GM21390 (cell line): ENCODE results near the gene NPAS3.

Experiments used
- ATAC-seq: cut with Tn5 transposase; IDR thresholded peaks from one replicate; pipeline ENCODE4 v1.9.1; 2021; ENCODE audit not compliant: unreplicated experiment

The NPAS3 gene

DNA sequence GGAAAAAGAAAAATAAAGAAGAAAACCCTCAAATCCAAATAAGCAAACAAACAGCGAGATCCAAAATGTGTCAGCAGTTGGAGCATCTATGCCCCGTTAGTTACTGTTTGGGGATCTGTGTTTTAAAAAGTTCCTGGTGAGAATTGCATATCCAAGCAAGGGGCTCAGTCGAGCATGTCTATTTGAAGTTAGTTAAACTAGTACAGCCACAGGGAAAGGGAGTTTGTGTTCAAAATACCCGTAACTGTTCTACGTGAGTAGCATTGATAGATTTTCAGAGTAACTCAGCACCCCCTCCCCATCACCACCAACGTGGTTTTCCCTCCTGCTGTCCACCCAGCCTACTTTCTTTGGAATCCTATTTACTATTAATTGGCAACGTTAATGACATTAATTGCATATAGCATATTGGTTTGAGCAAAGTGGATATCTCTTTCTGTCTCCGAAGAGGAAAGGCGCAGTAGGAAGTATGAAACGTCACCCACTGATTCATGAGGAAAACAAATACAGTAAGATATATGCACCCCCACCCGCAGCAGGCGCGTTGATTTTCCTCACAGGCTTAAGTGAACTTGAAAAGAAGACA is 1.5 kb downstream of the NPAS3 start:
- ATAC-seq: no peak

DNA sequence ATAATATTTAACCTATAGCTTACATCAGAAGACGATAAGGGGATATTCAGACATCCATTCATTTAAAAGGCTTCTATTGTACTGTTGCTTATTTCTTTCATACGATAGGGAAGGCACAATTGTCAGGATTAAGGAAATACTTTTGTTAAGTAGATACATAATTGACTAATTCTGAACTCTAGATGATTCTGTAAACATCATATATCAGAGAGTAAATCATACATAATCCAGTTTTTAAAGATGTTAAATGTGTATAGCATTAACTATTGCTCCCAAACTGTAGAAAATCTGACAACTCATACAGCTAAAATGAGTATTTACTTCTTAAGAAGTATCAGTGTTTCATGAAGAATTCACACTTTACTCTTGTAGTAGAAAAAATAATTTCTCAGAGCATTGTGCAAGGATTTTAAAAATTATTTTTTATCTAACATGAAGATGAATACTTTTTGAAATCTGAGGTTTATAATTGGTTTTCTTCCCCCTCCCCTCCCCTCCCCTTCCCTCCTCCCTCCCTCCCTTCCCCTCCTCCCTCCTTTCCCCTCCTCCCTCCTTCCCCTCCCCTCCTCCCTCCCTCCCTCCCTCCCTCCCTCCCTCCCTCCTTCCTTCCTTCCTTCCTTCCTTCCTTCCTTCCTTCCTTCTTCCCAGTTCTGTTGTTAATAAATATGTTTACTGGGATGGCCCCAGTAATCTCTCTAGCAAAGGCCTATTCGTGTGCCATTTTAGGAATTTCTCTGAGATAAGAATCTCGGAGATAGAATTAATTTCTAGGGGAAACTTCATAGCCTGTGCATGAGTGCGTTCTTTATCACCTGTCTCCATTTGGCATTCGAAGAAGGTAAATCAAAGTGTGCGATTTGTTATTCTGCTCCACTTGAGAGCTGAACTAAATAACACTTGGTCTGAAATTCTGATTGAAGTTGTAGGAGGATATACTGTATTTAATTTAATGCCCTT is 2.3 kb downstream of the NPAS3 start:
- no peak for ATAC-seq

GRCh38 chr14:32941668-32942065 is 3.0 kb downstream of the NPAS3 start:
- no peak for ATAC-seq

GRCh38 chr14:32947081-32947480 is 8.4 kb downstream of the NPAS3 start:
- no peak for ATAC-seq

GRCh38 chr14:32947792-32948191 is 9.1 kb downstream of the NPAS3 start:
- ATAC-seq: no peak

DNA sequence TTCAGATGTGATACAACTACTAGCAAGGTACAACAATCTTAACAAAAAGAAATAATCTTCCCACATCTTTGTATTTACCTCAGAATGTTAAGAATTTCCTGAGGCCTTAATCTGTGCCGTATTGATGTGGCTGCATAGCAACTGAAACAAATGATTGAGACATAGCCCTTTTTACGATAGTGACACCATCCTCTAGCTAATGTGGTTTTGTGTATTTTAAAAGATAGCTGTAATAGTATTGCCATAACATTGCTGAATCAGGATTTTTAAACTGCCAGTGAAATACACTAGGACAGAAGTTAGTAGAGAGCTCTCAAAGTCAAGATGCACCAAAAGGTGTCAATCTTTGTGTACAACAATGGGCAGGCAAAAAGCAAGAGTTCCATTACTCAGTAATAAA is 11.9 kb downstream of the NPAS3 start:
- ATAC-seq: no peak

DNA sequence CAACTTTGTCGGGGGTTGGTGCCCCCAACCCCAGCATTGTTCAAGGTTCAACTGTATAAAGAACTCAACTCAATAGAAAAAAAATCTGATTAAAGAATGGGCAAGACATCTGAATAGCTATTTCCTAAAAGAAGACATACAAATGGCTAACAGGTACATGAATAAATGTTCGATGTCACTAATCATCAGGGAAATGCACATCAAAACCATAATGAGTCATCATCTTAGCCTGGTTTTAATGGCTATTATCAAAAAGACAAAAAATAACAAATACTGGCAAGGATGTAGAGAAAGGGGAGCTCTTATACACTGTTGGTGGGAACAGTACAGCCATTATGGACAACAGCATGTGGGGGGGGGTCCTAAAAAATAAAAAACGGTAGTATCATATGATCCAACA is 28.7 kb downstream of the NPAS3 start:
- ATAC-seq: no peak

- no peak for ATAC-seq
These were observed 30.4 kb downstream of the NPAS3 start for GRCh38 chr14:32968972-32969544.

DNA sequence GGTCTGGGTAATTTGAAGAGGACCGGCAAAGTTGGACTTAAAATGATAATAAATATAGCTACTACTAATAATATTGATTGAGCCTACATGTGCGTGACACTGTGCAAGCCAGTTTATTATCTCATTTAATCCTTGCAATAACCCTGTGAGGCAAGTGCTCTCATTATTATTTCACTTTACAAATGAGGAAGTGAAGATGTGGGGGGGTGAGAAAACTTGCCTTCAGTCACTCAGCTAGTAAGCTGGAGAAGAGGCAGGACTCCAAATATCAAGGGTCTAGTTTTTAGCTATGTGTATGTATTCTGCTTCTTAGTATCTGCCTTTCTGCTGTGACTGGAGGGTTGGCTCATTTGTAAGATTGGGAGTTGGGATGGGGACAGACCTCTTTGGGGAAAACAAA is 39.2 kb downstream of the NPAS3 start:
- no peak for ATAC-seq

DNA sequence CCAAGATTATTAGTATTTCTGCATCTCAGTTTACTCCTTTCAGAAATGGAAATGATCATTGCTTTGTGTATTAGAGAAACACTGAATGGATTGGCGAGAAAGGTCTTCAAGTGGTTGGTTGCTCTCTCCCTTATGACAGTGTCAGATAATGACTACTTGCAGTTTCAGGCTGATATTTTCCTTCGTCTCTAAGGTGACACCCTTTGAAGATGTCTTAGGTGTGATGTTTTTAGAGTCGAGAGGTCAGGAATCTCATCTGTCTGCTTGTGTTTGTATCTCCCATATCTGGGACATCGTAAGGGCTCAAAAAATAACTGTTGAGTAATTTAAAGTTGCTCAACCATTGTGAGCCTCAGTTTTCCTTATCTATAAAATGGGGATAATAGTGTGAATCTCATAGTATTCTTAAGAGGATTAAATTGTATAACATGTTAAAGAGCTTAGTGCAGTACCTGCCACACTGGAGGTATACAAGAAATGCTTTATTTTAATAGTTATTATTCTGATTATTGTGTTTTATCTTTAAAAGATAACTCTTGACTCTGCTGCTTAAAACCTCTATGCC is 40.1 kb downstream of the NPAS3 start:
- no peak for ATAC-seq

- no peak for ATAC-seq
These were observed 41.7 kb downstream of the NPAS3 start for GRCh38 chr14:32980178-32980901.

DNA sequence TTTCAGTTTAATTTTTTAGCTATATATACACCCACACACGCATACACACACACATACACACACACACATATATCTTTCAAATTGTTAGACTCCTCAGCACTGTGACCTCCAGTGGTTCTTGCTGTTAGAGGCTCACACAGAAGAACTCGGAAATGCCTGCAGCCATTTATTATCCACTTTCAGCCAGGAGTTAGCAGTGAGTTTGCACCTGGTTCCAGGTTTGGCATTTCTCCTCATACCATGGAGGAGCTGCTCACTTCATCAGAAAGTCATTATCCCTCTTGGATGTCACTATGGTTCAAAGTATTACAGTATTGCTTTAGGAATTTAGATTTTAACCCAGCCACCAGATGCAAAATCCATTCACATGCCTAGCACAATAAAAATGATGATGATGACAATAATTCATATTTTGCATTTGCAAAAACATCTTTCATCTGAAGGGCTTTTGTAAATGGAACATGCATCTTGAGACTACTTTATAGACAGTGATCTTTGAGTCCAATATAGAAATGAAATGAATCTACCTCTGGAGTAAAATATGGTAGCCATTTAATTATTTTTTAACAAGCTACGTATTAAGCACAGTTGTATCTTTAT is 42.3 kb downstream of the NPAS3 start:
- ATAC-seq: no peak

GRCh38 chr14:32984241-32984930 is 45.7 kb downstream of the NPAS3 start:
- ATAC-seq: no peak

GRCh38 chr14:32985866-32986265 is 47.2 kb downstream of the NPAS3 start:
- no peak for ATAC-seq

GRCh38 chr14:32986791-32987540 is 48.3 kb downstream of the NPAS3 start:
- ATAC-seq: no peak

GRCh38 chr14:32991691-32992090 is 53.0 kb downstream of the NPAS3 start:
- ATAC-seq: no peak

- no peak for ATAC-seq
These were observed 55.2 kb downstream of the NPAS3 start for GRCh38 chr14:32993921-32994320.

GRCh38 chr14:32996343-32996742 is 57.7 kb downstream of the NPAS3 start:
- ATAC-seq: no peak

- no peak for ATAC-seq
These were observed 59.8 kb downstream of the NPAS3 start for GRCh38 chr14:32998433-32998832.
